A673 (cell line): ENCODE data around the gene RERE. TPM values are rescaled to one million over a fixed set of nuclear protein-coding genes. Genes with fewer than 3 reads are reported as not detected.

Experiments
- BruUV-seq: library from RNA; stranded (reverse); fragments of 400-500 nt; replicated peaks from 2 replicates; lab custom pipeline; 2021; lab: Mats Ljungman, UMichigan
- CTCF ChIA-PET: fragments of 300-600 bp; sonication (Branson Sonifier 250); formaldehyde crosslinking; loops from one replicate; lab custom pipeline; 2022; ENCODE audit warnings: antibody characterized with exemption; lab: Charles Lee
- POLR2A ChIA-PET: fragments of 300-600 bp; sonication (Branson Sonifier 250); formaldehyde crosslinking; loops from one replicate; lab custom pipeline; 2022; ENCODE audit warnings: antibody characterized with exemption; ENCODE audit not compliant: low non-redundant PET; lab: Charles Lee
- DNase-seq: peaks from one replicate; pipeline ENCODE4 v3.0.0-alpha.2; 2015; ENCODE audit warnings: low spot score
- H3K27ac ChIP-seq: fragments of 200-600 bp; sonication (generic); 2 replicates; pipeline ENCODE4 v1.5.1; 2016; ENCODE audit warnings: mixed run types, low read depth, mild to moderate bottlenecking, mixed read lengths, antibody characterized with exemption, low read length; ENCODE audit not compliant: poor library complexity, severe bottlenecking
- H3K27me3 ChIP-seq: fragments of 200-600 bp; sonication (generic); replicated peaks from 2 replicates; pipeline ENCODE4 v1.6.1; 2017; ENCODE audit warnings: mixed run types, low read depth, mild to moderate bottlenecking, mixed read lengths, antibody characterized with exemption, low read length; ENCODE audit not compliant: insufficient read depth, poor library complexity
- H3K36me3 ChIP-seq: fragments of 200-600 bp; sonication (generic); 2 replicates; pipeline ENCODE4 v1.6.1; 2016; ENCODE audit warnings: mixed run types, mild to moderate bottlenecking, mixed read lengths, antibody characterized with exemption, low read length; ENCODE audit not compliant: insufficient read depth, poor library complexity, severe bottlenecking
- H3K4me1 ChIP-seq: fragments of 200-600 bp; sonication (generic); 2 replicates; pipeline ENCODE4 v1.6.1; 2017; ENCODE audit warnings: mixed run types, mild to moderate bottlenecking, mixed read lengths, antibody characterized with exemption, low read length; ENCODE audit not compliant: insufficient read depth, poor library complexity, severe bottlenecking
- H3K4me3 ChIP-seq: fragments of 200-600 bp; sonication (generic); 2 replicates; pipeline ENCODE4 v1.5.1; 2016; ENCODE audit warnings: low read depth, mixed run types, mild to moderate bottlenecking, mixed read lengths, low read length; ENCODE audit not compliant: poor library complexity, severe bottlenecking
- H3K9me3 ChIP-seq: fragments of 200-600 bp; sonication (generic); 2 replicates; pipeline ENCODE4 v1.6.1; 2016; ENCODE audit warnings: mixed run types, low read depth, mild to moderate bottlenecking, mixed read lengths, antibody characterized with exemption, low read length; ENCODE audit not compliant: poor library complexity, severe bottlenecking
- CTCF ChIP-seq: fragments of 300-800, 200-600 bp; sonication (generic); conservative IDR thresholded peaks from 2 replicates; pipeline ENCODE4 v1.5.1; 2017; ENCODE audit warnings: low read depth, mild to moderate bottlenecking, antibody characterized with exemption, low read length, moderate library complexity, mixed read lengths
- EZH2 ChIP-seq: fragments of 200-600 bp; sonication (generic); IDR thresholded peaks from 2 replicates; pipeline ENCODE4 v1.6.1; 2017; ENCODE audit warnings: borderline replicate concordance, low read depth, mild to moderate bottlenecking, mixed read lengths, antibody characterized with exemption, low read length; ENCODE audit not compliant: poor library complexity, severe bottlenecking
- intact Hi-C: fragments of 100-400 bp; cut with micrococcal nuclease; formaldehyde crosslinking; loops from one replicate; pipeline ENCODE4 v1.10.0; 2022; ENCODE audit not compliant: unreplicated experiment
- total RNA-seq: library from RNA; stranded (reverse); gene quantifications from 2 replicates; pipeline ENCODE4 v1.2.3, GENCODE V29; 2021

The RERE gene
- total RNA-seq, 1 experiment from 2014 or later = 188 TPM

GRCh38 chr1:8711151-8711550, 106.3 kb downstream of the RERE start:
- Histone ChIP-seq H3K4me3 (no peak overlapping the region), H3K36me3 (no peaks in the 10 kb centered on the region), H3K9me3 (no peaks in the 10 kb centered on the region), H3K27me3 (no peaks in the 10 kb centered on the region), H3K4me1 (peaks cover 50% of the 10 kb centered on the region), H3K27ac (peak overlapping the region; percentile 81)
- ChIA-PET POLR2A (no interaction called here), CTCF (interaction anchor here (0.7 kb wide), 1 partner anchor 17 kb away, joined by 3 read pairs; no protein-coding TSS in a partner anchor)
- TF ChIP-seq EZH2 = no peak
- TF ChIP-seq CTCF = no peak
- intact Hi-C loops = loop anchor here (5.0 to 10.0 kb wide), 2 partner anchors 136 to 246 kb away; no protein-coding TSS in a partner anchor
- no TSS peak for BruUV-seq
- no peak for DNase-seq

GRCh38 chr1:8708259-8708658, 109.2 kb downstream of the RERE start:
- Histone ChIP-seq H3K4me3 (no peak overlapping the region), H3K27ac (no peak overlapping the region), H3K27me3 (no peaks in the 10 kb centered on the region), H3K9me3 (no peaks in the 10 kb centered on the region), H3K4me1 (peaks cover 65% of the 10 kb centered on the region), H3K36me3 (no peaks in the 10 kb centered on the region)
- TF ChIP-seq EZH2 (no peak), CTCF (no peak)
- intact Hi-C loops = loop anchor here (10.0 kb wide), 2 partner anchors 103 to 333 kb away; no protein-coding TSS in a partner anchor
- ChIA-PET CTCF (interaction anchor here (0.5 kb wide), 1 partner anchor 20 kb away, joined by 3 read pairs; no protein-coding TSS in a partner anchor), POLR2A (no interaction called here)
- DNase-seq = no peak
- BruUV-seq = no TSS peak

- H3K4me3 ChIP-seq = peak overlapping the region; percentile 1
- TF ChIP-seq EZH2 (no peak), CTCF (no peak)
- intact Hi-C loops = loop anchor here (10.0 kb wide), 2 partner anchors 102 to 332 kb away; no protein-coding TSS in a partner anchor
- peak overlapping the region; percentile 24 for H3K27ac ChIP-seq
- ChIA-PET POLR2A (no interaction called here), CTCF (interaction anchor here (0.6 to 0.8 kb wide), 3 partner anchors 20 to 223 kb away, joined by 3 to 5 read pairs (median 3); no protein-coding TSS in a partner anchor)
- no TSS peak for BruUV-seq
- H3K4me1 ChIP-seq = peaks cover 54% of the 10 kb centered on the region
- DNase-seq = peak; percentile 83
- H3K9me3 ChIP-seq = no peaks in the 10 kb centered on the region
- no peaks in the 10 kb centered on the region for H3K27me3 ChIP-seq
- no peaks in the 10 kb centered on the region for H3K36me3 ChIP-seq
Measured at GRCh38 chr1:8706995-8707396, 110.4 kb downstream of the RERE start.
